LoVo (cell line): Measurements from ENCODE around the gene EDIL3.

Experiments
- DNase-seq: peaks from one replicate; pipeline ENCODE4 v3.0.0-alpha.2; 2016; ENCODE audit warnings: low spot score

Gene EDIL3

DNA sequence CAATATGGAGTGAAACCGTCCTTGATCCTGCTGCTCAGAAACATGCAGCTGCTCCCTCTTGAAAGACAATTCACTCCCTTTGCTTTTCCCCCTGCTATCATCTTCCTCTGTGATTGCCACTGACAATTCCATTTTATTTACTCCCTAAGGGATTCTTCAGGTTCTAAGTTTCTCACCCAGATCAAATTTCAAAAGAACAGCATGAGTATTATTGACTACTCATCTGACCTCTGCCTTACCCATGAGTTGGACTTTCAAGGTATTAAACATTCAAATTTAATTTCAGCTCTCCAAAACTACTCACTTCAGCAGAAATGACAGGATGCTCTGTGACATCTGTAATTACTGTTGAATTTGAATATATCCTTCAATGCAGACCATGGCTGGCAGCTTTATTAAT is 427.5 kb downstream of the EDIL3 start:
- DNase-seq = no peak

DNA sequence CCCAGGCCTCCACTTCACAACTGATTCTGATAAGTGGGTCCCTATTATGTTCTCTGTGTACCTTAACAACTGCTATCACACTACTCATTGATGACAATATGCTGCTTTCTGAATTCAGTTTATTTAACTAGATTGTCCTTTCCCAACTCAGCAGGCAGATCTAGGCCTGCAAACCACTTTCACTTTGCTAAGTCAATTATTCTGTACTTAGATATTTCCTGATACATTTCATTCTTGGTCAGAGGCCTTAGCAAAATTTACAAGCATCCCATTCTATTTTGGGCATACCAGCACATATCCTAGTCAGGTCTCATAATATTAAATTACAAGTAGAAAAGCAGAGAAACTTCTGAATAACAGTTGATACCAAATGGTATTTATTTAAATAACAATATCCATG is 428.3 kb downstream of the EDIL3 start:
- no peak for DNase-seq

DNA sequence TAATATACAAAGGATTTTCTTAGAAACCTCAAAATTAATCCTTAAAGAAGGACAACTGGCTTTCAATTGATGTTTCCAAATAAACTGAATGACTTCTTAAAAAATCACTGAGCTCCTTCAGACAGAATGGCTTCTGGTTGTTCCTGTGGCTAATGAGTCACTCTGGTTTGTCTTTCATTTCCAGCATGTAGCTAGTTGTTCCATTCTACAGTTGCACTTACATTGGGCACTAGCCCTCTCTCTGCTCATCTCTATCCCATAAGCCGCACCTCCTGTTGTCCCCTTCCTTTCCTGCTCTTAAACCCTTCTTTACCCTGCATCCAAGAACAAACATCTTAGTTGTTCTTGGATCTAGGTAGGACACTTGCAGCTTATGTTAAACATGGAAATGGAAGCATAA is 428.8 kb downstream of the EDIL3 start:
- no peak for DNase-seq

DNA sequence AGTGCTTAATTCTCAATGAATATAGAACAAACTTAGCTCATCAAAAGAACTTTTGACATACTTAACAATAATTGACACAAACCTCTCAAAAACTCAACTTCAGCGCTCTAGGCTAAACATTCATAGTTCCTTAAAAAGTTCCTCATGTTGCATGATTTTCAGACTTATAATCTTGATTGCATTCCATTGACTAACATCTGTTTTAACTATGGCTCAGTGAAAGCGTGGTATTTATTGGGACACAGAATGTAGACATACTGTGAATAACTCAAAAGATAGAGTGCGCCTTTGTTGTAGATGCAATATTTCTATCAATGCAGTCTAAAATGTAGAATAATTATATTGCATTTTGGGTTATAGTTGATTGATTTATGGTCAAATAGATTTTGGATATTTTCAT is 436.9 kb downstream of the EDIL3 start:
- DNase-seq = no peak

DNA sequence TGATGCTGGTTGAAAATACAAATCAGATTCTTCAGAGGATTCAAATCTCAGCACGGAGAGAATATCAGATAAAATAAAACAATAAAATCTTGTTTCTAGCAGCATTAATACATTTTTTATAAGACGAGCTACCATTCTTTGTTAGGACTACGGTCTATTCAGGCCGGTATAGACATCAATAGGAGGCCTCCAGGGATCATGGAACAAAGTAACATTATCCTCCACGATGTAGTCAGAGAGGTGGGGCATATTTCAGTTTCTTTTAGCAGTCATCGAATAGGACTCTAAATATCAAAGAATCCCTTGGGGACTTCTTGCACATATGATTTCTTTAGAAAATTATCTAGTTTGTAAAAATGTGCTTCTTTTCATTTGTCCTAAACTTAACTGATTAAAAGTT is 438.2 kb downstream of the EDIL3 start:
- no peak for DNase-seq

DNA sequence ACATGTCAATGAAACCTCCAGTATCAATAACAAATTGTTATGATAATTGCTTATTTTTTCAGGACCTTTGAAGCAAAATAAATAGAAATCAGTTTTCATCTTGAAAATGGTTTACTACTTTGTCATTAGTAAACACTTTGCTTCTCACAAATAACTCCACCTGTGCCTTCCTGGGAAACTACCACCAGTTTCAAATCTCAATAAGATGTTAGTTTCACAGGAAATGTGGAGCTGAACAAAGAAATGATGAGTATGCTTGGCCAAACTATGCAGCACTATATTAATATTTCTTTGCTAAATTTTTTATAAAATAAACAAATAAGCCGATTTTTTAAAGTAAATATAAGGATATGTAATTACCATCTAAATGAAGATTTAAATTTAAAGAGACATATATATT is 442.5 kb downstream of the EDIL3 start:
- no peak for DNase-seq

DNA sequence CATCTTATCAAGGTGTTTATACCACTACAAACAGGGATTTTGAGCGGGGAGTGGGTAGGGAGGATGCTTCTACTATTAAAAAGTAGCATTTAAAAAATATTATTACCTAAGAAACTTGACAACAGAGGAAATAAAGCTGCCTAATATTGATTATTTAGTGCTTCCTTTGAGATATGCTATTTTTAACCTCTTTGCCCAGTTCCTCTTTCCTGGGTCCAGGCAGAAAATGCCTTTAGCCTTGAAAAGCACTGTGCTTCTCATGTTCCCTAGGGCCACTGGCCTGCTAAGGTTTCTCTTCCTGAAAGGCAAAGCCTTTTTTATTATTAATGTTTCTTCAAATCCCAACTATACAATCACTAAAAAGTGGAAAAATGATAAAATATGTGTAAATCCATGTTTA is 446.8 kb downstream of the EDIL3 start:
- no peak for DNase-seq

DNA sequence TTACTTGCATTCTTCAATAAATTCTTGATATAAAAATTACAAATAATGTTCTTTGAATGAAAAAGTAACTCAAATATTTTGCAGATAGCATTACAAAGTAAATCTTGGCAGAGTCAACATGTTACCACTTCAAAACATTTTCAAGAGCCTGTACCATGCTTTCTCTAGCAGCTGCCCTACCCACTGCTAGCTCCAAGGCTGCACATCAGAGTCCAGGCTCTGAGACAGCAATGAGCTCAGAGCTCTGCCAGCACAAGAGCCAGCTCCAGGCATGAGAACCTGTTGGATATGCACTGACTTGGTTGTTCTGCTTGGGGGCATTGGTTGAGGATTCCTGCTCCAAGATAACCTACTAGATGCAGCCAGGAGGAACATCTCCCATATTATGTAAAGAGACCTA is 452.7 kb downstream of the EDIL3 start:
- no peak for DNase-seq

DNA sequence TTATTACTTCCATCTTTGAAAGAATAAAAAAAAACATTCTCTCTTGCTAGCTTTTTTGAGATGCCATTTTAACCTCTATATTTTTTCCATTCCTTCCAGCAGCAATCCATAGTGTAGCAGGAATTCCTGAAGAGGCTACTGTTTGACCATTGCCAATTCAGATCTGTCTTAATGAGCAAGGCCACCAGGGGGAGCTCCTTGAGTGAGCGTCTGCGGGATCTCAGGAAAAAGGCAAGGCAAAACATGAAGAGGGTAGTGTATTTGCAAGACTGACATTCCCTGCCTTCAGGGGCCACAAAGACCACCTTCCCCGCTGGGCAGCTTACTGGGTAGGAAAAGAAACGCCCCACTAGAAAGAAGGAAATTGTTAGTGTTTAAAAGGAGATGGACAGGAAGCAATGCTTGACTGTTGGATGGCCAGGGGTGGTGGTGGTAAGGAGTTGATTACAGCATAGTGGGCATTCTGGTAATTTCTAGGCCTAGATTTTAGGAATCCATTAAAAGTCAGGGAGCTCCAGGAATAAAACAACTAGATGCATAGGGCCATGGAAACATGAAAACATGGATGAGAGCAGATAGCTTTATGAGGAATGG is 457.4 kb downstream of the EDIL3 start:
- peak; percentile 34 for DNase-seq

DNA sequence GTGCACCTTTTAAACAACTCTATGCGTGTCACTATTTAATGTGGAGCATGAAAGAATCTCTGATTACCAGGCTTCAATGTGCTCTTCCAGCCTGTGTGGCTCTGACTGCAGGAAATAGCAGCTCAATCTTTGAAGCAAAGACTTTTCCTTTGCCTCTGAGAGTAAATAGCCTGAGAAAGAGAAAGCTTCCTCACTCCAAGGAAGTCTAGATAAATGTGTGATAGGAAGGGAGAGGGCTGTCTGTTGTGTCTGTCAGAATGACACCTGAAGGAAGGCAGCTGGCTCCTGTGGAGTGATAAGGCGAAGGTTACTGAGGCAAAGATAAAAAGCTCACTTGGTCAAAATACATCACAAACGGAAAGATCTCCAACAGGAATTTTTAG is 458.7 kb downstream of the EDIL3 start:
- DNase-seq = no peak

DNA sequence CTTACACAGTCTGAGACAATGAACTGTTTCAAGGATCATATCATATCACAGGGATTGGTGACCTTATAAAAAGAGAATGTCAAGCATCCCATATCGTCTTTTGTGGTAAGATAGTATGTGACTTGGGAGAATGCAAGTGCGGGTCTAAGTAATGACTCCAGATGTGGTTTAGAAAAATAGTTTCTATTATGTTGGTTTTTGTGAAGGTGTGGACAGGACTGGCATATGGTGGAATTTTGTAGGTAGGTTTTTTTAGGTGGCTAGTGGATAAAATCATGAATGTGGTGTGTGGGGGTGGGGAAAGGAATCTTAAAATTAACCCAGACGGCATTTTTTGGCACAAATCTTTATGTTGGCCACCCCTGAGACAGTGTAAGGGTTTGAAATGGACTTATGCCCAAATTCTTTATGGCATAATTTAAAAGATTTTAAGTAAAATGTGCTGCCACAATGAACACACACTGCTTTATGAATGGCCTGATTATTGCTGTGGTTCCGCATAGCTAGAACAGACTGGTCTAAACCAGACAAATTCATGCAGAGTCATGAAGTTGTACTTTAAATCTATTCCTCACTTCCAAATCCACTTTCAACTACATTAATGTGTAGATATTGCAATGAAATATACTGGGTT is 459.2 kb downstream of the EDIL3 start:
- peak; percentile 35 for DNase-seq

DNA sequence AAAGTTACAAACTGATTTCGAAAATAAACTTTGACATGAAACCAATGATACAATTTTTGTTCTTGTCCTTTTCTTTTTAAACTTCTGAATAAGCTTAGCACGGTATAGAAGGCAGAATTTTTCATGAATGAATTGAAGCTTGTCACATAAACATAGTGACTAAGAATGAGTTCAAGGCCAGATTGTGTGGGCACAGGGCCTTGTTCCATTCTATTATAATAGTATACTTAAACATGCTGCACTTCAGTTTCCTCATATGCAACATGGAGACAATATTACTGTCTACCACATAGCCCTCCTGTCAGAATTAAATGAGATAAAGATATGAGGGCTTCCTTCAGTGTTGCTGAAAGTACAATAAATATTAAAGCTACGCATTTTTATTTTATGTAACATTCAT is 459.8 kb downstream of the EDIL3 start:
- no peak for DNase-seq

DNA sequence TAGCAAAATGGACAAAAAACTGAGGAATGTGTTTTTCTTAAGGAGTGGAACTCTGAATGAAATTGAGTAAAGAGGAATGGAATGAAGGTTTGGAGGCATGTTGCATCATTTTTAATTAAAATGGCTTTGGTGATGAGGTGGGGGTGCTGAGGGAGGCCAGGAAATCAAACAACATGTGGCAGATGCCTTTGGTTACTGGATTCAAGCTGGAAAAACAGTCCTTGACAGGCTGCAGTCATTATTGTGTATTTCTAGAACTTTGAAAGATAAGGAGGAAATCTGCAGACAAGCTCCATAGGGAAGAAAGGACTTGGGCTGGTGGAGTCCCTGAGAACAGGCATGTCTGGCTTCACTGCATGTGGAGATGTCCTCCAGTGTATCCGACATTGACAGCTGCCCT is 460.5 kb downstream of the EDIL3 start:
- no peak for DNase-seq

DNA sequence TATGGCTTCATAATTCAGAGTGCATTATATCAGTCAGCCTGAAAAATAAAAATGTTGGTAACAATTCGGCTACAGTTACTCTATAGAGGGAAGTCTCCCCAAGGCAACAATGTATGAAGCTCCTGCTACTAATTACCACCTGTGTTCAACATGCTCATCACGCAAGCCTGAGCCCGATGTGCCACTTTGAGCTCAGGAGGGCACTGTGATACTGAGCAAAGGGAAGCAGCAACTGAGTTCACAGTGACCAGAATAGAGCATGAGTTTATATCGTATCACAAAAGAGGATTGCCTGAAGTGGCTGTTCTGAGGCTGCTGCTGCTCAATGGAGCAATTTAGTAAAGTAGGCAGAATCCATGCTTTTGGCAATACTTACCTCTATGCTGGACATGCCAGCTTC is 462.0 kb downstream of the EDIL3 start:
- DNase-seq = no peak

DNA sequence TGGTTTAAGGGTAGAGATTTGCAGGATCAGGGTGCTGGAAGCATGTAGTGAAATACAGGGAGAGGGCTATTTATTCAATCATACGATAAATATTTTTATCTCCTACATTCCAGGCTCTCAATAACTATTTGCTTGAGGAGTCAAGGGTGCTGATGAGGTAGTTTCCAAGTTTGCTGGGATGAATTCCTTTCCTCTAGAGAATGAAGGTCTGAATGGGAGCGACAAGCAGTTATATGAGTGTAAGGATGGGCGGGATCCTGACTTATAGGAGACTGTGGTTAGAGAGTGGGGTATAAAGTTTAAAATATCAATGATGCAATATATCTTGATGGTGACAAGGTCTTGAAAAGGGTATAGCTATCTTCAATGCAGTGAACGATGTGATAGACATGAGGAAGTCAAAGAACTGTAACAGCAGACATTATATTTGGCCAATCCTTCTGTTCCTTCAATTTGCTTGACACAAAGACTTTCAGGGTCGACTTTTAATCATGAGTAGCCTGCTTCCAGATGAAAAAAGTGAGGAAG is 462.9 kb downstream of the EDIL3 start:
- no peak for DNase-seq

DNA sequence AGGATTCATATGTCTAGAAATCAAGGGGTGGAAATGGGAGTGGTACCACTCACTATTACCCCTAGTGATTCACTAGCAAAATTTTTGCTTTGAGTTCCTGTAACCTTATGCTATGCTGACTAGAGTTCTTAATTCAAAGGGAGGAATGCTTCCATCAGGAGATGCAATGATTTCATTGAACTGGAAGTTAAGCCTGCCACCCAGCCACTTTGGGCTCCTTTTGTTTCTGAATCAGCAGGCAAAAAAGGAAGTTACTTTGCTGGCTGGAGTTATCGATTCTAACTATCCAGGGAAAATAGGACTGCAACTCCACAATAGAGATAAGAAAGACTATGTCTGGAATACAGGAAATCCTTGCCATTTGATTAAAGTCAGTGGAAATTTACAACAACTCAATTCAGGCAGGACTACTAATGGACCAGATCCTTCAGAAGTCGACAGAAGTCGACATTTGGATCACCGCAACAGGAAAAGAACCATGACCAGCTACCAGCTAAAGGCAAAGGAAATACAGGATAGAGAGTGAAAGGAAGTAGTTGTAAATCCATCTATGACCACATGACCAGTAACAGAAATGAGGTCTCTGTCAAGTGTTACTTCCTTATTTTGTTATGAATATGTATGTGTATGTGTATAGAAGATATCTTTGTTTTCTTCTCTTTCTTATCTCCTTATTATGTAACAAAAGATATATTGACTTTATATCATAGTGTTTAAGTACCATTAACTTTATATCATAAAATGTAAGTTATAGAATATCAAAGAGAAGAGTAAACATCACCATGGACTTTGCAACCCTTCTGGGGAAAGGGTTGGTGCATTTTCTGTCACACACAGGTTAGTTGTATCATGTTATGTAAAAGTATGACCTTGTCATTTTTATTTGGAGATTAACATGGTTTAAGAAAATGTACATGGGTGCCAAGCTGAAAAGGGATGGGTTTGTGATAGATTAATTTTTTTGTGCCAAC is 465.3 kb downstream of the EDIL3 start:
- DNase-seq = no peak

DNA sequence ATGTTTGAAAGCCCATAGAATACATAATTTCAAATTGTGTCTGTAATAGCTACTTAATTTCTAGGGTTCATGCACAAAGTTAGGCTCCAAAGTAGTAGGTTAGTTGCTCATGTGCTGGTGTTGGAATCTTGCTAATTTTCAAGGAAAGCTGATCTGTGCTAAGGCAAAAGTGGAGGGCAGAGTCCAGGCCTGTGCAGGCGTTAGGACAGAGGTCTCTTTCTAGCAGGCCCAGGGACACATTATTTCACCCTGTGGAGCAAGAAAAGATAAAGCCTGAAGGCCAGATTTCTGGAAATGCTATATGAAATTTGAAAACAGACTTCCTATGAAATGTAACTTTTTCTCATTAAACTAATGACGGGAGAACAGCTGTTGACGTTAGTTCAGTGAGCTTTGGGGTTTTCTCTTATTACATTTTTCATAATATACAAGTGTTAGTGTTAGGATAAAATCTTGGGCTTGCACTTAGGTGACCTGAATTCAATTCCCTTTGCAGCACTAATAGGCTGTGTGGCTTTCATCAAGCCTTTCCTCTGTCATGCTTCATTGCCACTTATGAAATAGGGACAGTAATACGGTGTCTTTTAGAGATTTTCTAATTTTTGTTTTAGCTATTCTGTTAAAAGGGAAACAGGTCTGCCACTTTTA is 467.3 kb downstream of the EDIL3 start:
- no peak for DNase-seq

DNA sequence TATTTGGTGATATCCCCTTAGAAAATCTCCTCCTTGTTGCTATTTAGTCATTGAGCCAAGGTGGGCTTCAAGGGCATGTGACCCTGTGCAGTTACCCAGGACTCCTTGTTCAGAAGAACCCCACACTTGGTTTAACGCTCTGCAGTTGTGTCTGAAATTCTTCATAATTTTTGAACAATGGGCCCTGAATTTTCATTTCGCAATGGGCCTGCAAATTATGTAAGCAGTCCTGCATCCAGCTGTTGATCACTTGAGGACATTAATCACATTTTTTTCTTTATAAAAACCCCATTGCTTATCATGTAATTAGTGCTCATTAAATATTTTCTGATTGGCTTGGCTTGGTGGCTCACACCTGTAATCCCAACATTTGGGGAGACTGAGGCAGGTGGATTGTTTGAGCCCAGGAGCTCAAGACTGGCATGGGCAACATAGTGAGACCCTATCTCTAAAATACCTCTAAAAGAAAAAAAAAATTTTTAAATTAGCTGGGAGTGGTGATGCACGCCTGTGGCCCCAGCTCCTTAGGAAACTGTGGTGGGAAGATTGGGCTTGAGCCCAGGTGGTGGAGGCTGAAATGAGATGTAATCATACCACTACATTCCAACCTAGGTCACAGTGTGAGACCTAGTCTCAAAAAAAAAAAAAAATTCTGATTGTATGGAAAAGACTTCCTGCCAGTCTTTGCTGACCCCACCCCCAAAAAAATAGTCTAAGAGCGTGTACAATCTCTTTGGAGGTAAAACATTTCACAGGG is 469.8 kb downstream of the EDIL3 start:
- no peak for DNase-seq

DNA sequence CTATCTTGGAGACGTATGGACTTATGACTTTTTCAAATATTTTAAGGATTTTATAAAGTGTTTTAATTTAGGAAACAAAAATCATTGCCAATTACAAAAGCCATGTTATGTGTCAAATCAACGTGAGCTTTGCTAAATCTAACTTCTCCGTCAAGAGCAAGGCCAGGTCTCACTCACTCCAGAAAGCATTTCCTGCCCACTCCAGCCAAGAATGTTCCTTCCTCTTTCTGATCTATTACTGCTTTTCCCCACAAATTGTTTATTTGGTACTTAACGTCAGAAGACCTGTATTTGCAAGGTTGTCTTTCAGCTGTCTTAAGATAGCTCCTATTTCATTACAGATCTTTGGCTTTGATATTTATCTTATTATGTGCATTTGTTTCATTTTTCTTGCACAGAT is 470.5 kb downstream of the EDIL3 start:
- DNase-seq = no peak

DNA sequence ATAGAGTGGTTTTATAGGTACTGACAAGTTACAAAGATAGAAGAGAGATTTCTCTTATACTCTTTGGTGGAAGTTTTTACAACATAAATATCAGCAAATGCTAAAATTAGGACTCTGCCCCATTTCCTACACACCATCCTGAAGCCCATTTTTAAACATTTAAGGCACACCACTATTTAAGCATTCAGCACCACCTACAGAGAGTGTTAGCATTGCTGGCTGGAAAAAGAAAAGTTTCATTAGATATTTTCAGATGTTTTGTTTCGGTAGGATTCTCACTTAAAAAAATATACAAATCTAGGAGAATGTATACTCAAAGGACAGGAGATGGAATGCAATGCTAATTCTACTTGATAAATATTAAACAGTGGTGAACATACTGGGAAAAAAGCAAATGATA is 471.1 kb downstream of the EDIL3 start:
- no peak for DNase-seq

DNA sequence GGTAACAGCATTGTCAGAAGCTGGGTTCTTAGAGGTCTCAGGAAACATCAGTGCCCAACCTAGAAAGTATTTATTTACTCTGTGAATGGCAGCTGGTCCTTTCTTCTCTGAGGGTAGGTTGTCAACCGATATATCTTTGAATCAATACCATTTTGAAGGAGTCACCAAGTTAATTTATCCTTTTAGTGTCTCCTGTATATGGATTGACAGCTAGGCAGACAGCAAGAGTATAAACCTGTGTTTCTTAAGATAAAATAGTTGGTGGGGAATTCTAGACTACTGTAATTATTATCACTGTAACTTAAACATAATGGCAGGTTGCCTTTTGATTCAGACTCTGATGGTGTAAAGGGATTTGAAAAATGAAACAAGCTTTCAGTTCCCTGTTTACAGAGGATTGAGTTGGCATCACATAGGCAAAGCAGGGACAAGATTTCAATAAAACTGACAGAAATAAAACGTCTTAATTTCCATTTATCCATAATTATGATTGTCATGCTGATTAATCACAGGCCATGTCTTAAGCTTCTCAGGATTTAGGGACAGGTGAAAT is 473.2 kb downstream of the EDIL3 start:
- no peak for DNase-seq
